Astrocyte of the hippocampus (primary cell): Measurements from ENCODE around the gene ABCG2.
"Not testable (repeated sequence)": the region's sequence is repeated elsewhere in the genome, so short reads cannot be mapped to it uniquely, and the experiment has no call there.

Experiments
- DNase-seq: peaks from one replicate; pipeline ENCODE4 v3.0.0; 2011; ENCODE audit warnings: low read depth, low spot score

ABCG2 gene

GRCh38 chr4:88112856-88113255 lies 45.6 kb downstream of the ABCG2 start:
- DNase-seq = no peak

DNA sequence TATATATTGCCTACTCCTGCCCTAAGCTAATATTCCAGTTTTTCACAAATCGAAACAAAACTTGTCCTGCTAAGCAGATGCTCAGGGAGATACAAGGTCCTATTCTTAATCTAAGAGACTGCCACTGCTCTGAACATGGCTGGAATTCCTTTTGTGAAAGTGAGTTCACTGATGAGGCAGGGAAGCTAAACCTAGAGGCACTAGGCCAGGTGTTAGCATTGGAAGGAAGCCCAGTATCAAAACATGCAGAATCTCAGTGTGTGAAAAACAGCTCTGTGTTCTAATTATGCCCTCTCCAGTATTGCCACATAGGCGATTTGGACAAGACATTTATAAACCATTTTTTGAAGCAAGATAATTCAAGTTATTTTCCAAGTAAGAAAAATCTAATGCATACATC lies 47.6 kb downstream of the ABCG2 start:
- DNase-seq = peak; percentile 49

DNA sequence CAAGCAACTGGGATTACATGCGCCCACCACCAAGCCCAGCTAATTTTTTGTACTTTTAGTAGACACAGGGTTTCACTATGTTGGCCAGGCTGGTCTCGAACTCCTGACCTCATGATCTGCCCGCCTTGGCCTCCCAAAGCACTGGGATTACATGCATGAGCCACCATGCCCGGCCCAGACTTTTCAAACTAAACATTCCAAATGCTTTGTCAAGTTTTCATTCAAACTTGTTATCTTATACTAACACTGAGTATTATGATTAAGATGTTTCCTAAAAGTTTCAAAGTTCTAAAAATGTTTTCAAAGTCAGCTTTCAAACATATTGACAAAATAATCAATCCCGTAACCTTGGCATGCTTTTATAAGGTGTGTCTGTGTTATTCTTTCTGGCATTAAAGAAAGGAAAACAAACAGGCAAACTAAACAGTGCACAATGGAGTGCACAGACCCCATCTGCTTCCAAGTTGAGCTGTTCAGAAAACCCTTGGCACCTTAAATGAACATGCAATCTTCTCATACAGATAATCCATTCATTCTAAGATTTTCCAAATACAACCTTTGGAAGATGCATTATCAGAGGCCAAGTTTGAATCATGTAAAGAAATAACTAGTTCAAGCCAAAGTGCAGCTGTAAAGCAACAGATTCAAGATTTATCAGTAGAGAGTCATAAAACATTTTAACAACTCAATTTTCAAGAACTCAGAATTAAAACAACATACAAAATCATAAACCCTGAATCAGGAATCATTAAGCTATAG lies 49.1 kb downstream of the ABCG2 start:
- DNase-seq = no peak

DNA sequence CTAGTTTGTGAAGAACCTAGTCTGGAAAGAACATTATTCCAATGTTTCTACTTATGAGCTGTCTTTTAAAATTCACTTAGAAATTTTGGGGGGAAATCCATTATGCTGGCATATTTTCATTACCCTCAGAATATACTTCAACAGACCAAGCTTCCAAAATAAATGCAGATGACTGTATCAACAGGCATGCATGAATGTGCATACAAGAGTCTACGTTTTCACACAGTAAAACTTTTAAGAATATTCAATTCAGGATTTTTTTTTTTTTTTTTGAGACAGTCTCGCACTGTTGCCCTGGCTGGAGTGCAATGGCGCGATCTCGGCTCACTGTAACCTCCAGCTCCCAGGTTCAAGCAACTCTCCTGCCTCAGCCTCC lies 49.7 kb downstream of the ABCG2 start:
- no peak for DNase-seq

GRCh38 chr4:88108108-88108465 lies 50.4 kb downstream of the ABCG2 start:
- DNase-seq = not testable (repeated sequence)

DNA sequence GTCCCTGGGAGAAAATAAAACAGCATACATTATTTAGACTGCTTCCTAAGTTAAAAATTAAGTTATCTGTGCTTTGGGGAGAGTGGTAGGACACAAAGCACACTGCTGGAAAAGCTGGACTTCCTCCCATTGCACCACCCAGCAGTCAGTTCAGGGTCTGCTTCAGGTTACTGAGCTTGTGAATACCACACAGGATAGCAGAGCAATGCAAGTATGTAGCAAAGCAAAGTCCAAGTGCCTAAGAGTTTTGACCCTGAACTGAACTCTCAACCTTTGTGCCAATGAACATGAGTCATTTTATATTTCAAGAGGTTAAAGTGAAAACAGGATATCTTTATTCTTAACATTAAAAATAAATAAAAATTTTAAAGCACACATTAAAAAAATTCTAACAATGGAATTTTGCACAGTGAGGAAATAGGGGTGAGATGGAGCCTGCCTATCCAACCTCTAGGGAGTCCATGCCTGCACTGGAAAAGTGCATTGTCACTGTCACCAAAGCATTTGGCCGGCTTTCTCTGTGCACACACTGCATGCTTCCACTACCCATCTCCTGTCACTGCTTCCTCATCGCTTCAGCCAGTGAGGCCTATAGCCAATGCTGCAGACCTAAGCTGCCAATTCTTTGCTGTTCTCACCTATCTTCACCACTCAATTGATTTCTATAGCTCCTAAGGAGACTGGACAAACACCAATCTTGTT lies 50.9 kb downstream of the ABCG2 start:
- DNase-seq = no peak

DNA sequence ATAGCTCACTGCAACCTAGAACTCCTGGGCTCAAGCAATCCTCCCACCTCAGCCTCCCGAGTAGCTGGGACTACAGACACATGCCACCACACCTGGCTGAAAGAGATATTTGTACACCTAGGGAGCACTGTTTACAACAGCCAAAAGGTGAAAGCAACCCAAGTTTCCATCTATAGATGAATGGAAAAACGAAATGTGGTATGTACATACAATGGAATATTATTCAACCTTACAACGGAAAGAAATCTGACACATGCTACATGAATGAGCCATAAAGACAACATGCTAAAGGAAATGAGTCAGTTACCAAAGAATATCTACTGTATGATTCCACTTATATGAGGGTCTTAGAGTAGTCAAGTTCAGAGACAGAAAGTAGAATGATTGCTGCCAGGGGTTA lies 52.2 kb downstream of the ABCG2 start:
- DNase-seq = no peak

DNA sequence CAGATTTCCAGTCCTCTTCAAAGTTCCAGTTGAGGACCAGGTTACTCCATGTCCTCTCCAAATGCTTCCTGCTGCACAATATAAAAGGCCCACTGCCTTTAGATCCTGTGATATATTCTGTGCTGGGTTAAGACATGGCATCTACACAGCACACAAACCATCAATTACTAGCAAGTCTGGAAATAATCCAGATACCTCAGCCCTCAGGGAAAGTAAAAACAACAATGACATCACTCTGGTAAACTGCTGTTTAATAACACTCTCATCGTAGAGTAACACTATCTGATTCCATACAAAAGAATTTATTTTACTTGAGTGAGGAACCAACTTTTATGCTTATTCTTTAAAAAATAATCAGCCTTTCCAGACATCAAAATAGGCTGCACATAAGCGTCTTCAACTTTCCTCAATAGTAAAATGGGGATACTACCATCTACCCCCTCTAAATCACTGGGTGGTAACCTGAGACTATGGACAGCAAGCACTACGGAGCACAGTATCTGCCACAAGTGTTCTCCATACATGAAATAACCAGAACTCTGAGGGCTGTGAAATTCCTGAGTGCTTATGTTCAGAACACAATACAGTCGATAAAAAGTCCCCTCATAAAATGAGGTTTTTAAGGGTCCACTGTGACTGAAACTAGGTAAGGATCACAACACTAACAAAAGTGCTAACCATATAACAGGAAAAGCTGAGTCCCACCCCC lies 53.4 kb downstream of the ABCG2 start:
- peak; percentile 82 for DNase-seq

GRCh38 chr4:88102026-88102425 lies 56.4 kb downstream of the ABCG2 start:
- no peak for DNase-seq

DNA sequence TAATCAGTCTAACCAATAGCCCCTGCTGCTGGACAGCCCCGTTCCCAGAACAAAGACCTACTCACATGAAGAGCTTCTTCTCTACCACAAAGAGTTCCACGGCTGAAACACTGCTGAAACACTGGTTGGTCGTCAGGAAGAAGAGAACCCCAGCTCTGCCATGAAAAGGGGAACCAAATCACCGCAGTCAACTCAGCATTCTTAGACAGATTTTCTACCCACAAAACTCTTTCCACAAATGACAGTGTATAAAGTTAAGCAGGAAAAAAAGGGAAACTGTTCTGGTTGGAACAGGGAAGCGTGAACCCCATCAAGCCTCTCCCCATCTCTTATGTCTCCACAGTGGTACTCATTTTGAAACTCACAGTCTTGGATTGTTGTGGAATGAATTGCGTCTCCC lies 57.3 kb downstream of the ABCG2 start:
- DNase-seq = no peak

DNA sequence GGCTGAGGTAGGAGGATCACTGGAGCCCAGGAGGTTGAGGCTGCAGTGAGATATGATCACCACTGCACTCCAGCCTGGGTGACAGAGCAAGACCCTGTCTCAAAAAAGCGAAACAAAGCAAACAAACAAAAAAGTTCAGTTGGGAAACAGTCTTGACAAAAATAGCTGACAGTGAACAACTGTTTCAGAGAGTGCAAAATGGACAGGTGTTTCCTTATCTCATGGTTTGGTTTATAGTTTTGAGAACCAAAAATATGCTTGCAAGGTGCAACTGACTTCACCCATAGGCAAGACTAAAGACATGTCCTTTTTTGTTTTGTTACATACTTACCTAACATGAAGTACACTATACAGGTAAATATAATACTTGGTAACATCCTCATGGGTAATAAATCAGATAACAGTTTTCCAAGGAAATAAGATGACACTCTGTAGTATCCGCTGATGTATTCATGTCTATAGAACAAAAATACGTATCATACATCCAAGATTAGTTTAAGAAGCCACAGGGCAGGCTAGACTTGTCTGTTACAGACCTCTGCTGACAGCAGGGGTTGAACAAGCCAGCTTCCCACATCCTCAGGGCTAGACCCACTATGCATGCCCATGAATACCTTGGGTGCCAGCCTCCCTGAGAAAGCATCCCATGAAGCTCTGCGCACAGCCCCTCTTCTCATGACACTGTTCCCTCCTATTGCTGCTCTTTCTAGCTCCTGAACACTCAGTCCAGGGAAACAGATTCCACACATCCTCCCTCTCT lies 59.3 kb downstream of the ABCG2 start:
- no peak for DNase-seq

DNA sequence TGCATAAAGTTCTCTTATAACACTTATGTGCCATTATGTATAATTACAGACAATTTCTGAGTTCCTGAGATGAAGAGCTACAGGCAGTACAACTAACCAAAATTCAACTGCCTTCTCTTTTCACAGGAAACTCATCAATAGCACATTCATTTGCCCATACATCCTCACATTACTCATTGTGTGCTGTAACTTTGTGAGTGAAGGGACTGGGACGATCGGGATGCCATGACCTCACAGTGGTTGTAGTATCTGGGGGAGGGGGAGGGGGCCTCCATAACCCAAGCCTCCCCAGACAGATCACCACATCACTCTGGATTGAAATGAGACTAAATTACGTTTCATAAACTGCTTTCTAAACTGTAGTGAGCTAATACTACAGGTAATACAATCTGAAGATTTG lies 60.7 kb downstream of the ABCG2 start:
- no peak for DNase-seq

DNA sequence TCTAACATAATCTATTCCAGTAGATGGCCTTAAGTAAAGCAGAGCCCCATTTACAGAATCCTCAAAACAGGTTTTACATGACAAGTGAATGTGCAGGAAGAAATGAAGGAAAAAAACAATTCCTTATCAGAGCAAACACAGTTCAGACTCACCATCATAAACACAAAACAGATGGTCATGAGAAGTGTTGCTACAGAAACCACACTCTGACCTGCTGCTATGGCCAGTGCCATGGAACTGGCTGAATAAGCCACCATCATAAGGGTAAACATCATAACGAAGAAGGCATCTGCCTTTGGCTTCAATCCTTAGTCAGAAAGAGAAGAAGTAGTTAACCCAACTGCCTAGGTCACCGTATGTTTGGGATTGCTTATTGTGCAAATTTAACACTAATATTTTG lies 61.1 kb downstream of the ABCG2 start:
- no peak for DNase-seq

- no peak for DNase-seq
Observed at GRCh38 chr4:88093874-88094273, 64.6 kb downstream of the ABCG2 start.

DNA sequence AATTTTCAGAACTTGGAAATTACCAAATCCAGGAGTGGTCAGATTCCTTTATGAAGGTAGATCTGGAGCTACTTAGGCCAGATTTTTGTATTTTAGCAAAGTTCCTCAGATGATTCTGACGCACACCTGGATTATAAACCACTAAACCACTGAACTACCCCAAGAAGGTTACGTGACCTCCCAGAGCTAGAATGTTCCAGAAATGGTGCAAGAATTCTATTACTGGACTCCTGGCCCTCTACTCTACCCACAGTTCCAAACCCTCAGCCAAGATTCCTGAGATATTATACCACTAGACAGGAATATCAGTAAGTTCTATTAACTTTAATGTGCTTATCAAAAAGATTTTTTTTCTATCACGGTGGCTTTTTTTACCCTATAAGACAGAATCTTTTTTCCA lies 67.1 kb downstream of the ABCG2 start:
- peak; percentile 34 for DNase-seq

GRCh38 chr4:88090898-88091297 lies 67.5 kb downstream of the ABCG2 start:
- no peak for DNase-seq

DNA sequence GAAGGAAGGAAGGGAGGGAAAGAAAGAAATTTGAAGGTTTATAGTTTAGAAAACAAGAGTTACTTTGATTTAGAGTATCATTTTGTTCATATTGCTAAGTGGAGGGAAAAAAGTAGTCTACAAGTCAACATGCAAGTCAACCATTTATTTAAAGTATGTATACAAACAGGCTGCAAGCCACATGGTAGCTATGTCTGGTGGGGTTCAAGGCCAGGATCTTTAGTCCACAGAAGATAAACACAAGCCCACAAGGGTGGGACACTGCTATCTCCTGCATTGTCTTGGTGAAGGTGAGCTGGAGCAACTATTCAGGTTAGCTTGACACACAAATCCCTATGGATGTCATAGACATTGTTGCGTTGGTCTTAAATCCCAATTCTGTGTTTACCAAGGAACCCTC lies 71.4 kb downstream of the ABCG2 start:
- no peak for DNase-seq

GRCh38 chr4:88080626-88081025 lies 77.8 kb downstream of the ABCG2 start:
- DNase-seq = no peak

DNA sequence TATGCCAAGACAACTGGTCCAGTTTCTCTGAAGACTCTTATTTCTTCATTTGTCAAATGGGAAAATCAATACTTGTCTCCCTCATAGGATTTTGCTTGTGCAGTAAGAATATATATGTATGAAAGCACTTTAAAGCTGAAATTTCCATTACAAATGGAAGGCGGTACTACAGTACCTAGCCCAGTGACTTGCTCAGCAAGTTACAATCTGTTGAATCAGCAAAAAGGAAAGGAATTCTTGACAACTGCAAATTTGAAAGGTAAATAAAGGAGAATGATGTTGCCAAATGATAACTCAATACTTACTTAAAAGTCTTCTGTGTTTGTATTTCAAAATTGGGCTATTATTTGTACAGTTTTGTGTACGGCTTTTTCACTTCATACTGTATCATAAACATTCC lies 79.9 kb downstream of the ABCG2 start:
- peak; percentile 16 for DNase-seq

GRCh38 chr4:88077911-88078524 lies 80.4 kb downstream of the ABCG2 start:
- DNase-seq = peak; percentile 89

GRCh38 chr4:88075336-88075735 lies 83.1 kb downstream of the ABCG2 start:
- DNase-seq = no peak

DNA sequence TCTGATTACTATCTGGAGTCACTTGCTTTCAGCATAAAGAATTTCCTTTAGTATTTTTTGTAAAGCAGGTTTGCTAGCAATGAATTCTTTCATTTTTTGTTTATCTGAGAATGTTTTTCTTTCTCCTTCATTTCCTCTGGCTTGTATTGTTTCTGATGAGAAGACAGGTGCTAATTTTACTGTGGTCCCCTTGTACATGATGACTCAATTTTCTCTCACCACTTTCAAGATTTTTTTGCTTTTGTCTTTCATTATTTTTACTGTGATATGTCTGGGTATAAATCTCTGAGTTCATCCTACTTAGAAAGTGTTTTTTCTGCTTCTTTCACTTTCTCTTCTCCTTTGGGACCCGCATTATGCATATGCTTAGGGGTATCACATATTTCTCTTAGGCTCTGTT lies 88.4 kb downstream of the ABCG2 start:
- no peak for DNase-seq
